G401 (cell line): ENCODE measurements around the gene PALS1. TPM values are rescaled to one million over a fixed set of nuclear protein-coding genes. Genes with fewer than 3 reads are reported as not detected.

Experiments
- total RNA-seq: library from RNA; depleted of rRNA; stranded (reverse); fragments of >200 nt; shearing (Covaris generic); gene quantifications from 2 replicates; pipeline ENCODE4 v1.2.3, GENCODE V29; 2014; rRNA removed

Gene PALS1
- total RNA-seq, 1 experiment from 2014 or later = 35.5 TPM

Other genes starting within 250 kb of the PALS1 start
- not detected in 2 replicates for gene GARIN2, start 52.0 kb upstream of the PALS1 start, total RNA-seq
- gene ATP6V1D, start 118.4 kb downstream of the PALS1 start, total RNA-seq = 158 and 168 TPM in 2 replicates
- gene EIF2S1, start 118.9 kb downstream of the PALS1 start, total RNA-seq = 347 and 407 TPM in 2 replicates
- gene PLEK2, start 170.7 kb downstream of the PALS1 start, total RNA-seq = 0.80 and 1.3 TPM in 2 replicates
- 0.18 and 0.41 TPM in 2 replicates for gene TMEM229B, start 247.3 kb downstream of the PALS1 start, total RNA-seq